Smooth muscle cell (in vitro differentiated cells): ENCODE results near the gene FBXO44. TPM values are rescaled to one million over a fixed set of nuclear protein-coding genes. Genes with fewer than 3 reads are reported as not detected.

Experiments used
- DNase-seq: peaks from one replicate; lab custom pipeline; 2025; ENCODE audit not compliant: unreplicated experiment; lab: John Stamatoyannopoulos, UW
- H2AFZ ChIP-seq: fragments of 200-600 bp; sonication (generic); 2 replicates; pipeline ENCODE4 v1.6.0; 2016; ENCODE audit warnings: antibody characterized with exemption, low read depth, mild to moderate bottlenecking
- H3F3A ChIP-seq: fragments of 200-600 bp; sonication (generic); 2 replicates; pipeline ENCODE4 v1.6.0; 2017; ENCODE audit warnings: antibody characterized with exemption, low read depth
- H3K27ac ChIP-seq: fragments of 200-600 bp; sonication (generic); 2 replicates; pipeline ENCODE4 v1.5.1; 2016; ENCODE audit warnings: low read depth, mild to moderate bottlenecking
- H3K27me3 ChIP-seq: fragments of 200-600 bp; sonication (generic); 2 replicates; pipeline ENCODE4 v1.6.1; 2016; ENCODE audit warnings: low read depth, mild to moderate bottlenecking
- H3K36me3 ChIP-seq: fragments of 200-600 bp; sonication (generic); 2 replicates; pipeline ENCODE4 v1.5.1; 2016; ENCODE audit warnings: low read depth
- H3K4me1 ChIP-seq: fragments of 200-600 bp; sonication (generic); 2 replicates; pipeline ENCODE4 v1.5.1; 2016; ENCODE audit warnings: low read depth
- H3K4me2 ChIP-seq: fragments of 200-600 bp; sonication (generic); 2 replicates; pipeline ENCODE4 v1.6.0; 2016; ENCODE audit warnings: mild to moderate bottlenecking
- H3K4me3 ChIP-seq: fragments of 200-600 bp; sonication (generic); 2 replicates; pipeline ENCODE4 v1.5.1; 2016; ENCODE audit warnings: mild to moderate bottlenecking
- H3K79me2 ChIP-seq: fragments of 200-600 bp; sonication (generic); 2 replicates; pipeline ENCODE4 v1.6.0; 2016; ENCODE audit warnings: low read depth, mild to moderate bottlenecking
- H3K9ac ChIP-seq: fragments of 200-600 bp; sonication (generic); 2 replicates; pipeline ENCODE4 v1.6.0; 2016; ENCODE audit warnings: low read depth
- H3K9me3 ChIP-seq: fragments of 200-600 bp; sonication (generic); replicated peaks from 2 replicates; pipeline ENCODE4 v1.5.1; 2016; ENCODE audit warnings: low read depth
- H4K20me1 ChIP-seq: fragments of 200-600 bp; sonication (generic); 2 replicates; pipeline ENCODE4 v1.6.0; 2016; ENCODE audit warnings: low read depth
- CTCF ChIP-seq: fragments of 200-600 bp; sonication (generic); IDR thresholded peaks from 2 replicates; pipeline ENCODE4 v1.5.1; 2017; ENCODE audit warnings: borderline replicate concordance, mild to moderate bottlenecking, antibody characterized with exemption; ENCODE audit not compliant: insufficient read depth, poor library complexity, severe bottlenecking
- WGBS: methylation state at CpG from one replicate; pipeline ENCODE4 v1.1.7; 2016; ENCODE audit warnings: low lambda C conversion rate; 5-methylcytosine and 5-hydroxymethylcytosine counted together
- polyA plus RNA-seq: library from polyadenylated mRNA; unstranded; fragments of >200 nt; fragmentation: Nextera tagmentation; extraction: Ambion mirVana; gene quantifications from 2 replicates; pipeline ENCODE4 v1.2.1, GENCODE V29; 2016
- total RNA-seq: library from RNA; depleted of rRNA; stranded (reverse); fragments of >200 nt; gene quantifications from 2 replicates; pipeline ENCODE4 v1.2.3, GENCODE V29; 2014

FBXO44 gene
- total and polyA plus RNA-seq, 2 experiments from 2014 or later, result 9.0 to 16.2 TPM

- 94% methylated on average over 8 of the region's 8 CpGs for WGBS
- no peaks in the 10 kb centered on the region for H4K20me1 ChIP-seq
- no peaks in the 10 kb centered on the region for H3K79me2 ChIP-seq
- H3F3A ChIP-seq, result no peaks in the 10 kb centered on the region
- no peak for DNase-seq
- no peak overlapping the region for H3K4me3 ChIP-seq
- no peak overlapping the region for H3K27ac ChIP-seq
- no peak overlapping the region for H3K4me2 ChIP-seq
- no peak overlapping the region for H3K9ac ChIP-seq
- H3K9me3 ChIP-seq, result no peaks in the 10 kb centered on the region
- H3K27me3 ChIP-seq, result no peaks in the 10 kb centered on the region
- no peaks in the 10 kb centered on the region for H3K4me1 ChIP-seq
- no peak for TF ChIP-seq CTCF
- H3K36me3 ChIP-seq, result no peaks in the 10 kb centered on the region
- no peak overlapping the region for H2AFZ ChIP-seq
Measured at GRCh38 chr1:11712285-11712684, 57.6 kb downstream of the FBXO44 start.

Other genes with a start within 250 kb of the FBXO44 start
- gene DISP3, start 175.7 kb upstream of the FBXO44 start, total RNA-seq, result 1.0 TPM in 1 of 2 replicates, not detected in the other
- 0.17 and 0.27 TPM in 2 replicates for gene DISP3, start 175.7 kb upstream of the FBXO44 start, polyA plus RNA-seq
- gene FBXO2, start 448 bp upstream of the FBXO44 start, total RNA-seq, result 4.6 and 15.6 TPM in 2 replicates
- 15.5 and 34.8 TPM in 2 replicates for gene FBXO2, start 448 bp upstream of the FBXO44 start, polyA plus RNA-seq
- gene FBXO6, start 9.3 kb downstream of the FBXO44 start, total RNA-seq, result 4.3 and 7.4 TPM in 2 replicates
- 12.8 and 13.2 TPM in 2 replicates for gene FBXO6, start 9.3 kb downstream of the FBXO44 start, polyA plus RNA-seq
- gene MAD2L2, start 26.3 kb downstream of the FBXO44 start, total RNA-seq, result 34.0 and 46.0 TPM in 2 replicates
- 81.2 and 87.4 TPM in 2 replicates for gene MAD2L2, start 26.3 kb downstream of the FBXO44 start, polyA plus RNA-seq
- gene DRAXIN, start 36.8 kb downstream of the FBXO44 start, total RNA-seq, result 0.09 TPM in 1 of 2 replicates, not detected in the other
- 0.15 and 0.27 TPM in 2 replicates for gene DRAXIN, start 36.8 kb downstream of the FBXO44 start, polyA plus RNA-seq
- 30.9 and 32.0 TPM in 2 replicates for gene AGTRAP, start 81.3 kb downstream of the FBXO44 start, total RNA-seq
- gene AGTRAP, start 81.3 kb downstream of the FBXO44 start, polyA plus RNA-seq, result 67.8 and 76.8 TPM in 2 replicates
- gene C1orf167, start 107.3 kb downstream of the FBXO44 start, total RNA-seq, result not detected in 2 replicates
- 0.70 TPM in 1 of 2 replicates, not detected in the other for gene C1orf167, start 107.3 kb downstream of the FBXO44 start, polyA plus RNA-seq
- gene MTHFR, start 151.1 kb downstream of the FBXO44 start, total RNA-seq, result 12.1 and 15.2 TPM in 2 replicates
- 6.1 and 8.3 TPM in 2 replicates for gene MTHFR, start 151.1 kb downstream of the FBXO44 start, polyA plus RNA-seq
- gene CLCN6, start 151.3 kb downstream of the FBXO44 start, total RNA-seq, result 8.4 and 13.6 TPM in 2 replicates
- 9.9 and 14.8 TPM in 2 replicates for gene CLCN6, start 151.3 kb downstream of the FBXO44 start, polyA plus RNA-seq
- not detected in 2 replicates for gene NPPA, start 192.9 kb downstream of the FBXO44 start, total RNA-seq
- 0.48 and 1.4 TPM in 2 replicates for gene NPPA, start 192.9 kb downstream of the FBXO44 start, polyA plus RNA-seq
- 6.7 and 9.5 TPM in 2 replicates for gene NPPB, start 204.1 kb downstream of the FBXO44 start, total RNA-seq
- 9.6 and 12.2 TPM in 2 replicates for gene NPPB, start 204.1 kb downstream of the FBXO44 start, polyA plus RNA-seq